Smooth muscle cell of bladder (primary cell): ENCODE data around the gene FAM25G. TPM values are rescaled to one million over a fixed set of nuclear protein-coding genes. Genes with fewer than 3 reads are reported as not detected.

ENCODE experiments used
- total RNA-seq: library from RNA; depleted of rRNA; stranded (reverse); fragments of >200 nt; gene quantifications from 2 replicates; pipeline ENCODE4 v1.2.3, GENCODE V29; 2014

The FAM25G gene
- total RNA-seq, result not detected in 2 replicates

DNA sequence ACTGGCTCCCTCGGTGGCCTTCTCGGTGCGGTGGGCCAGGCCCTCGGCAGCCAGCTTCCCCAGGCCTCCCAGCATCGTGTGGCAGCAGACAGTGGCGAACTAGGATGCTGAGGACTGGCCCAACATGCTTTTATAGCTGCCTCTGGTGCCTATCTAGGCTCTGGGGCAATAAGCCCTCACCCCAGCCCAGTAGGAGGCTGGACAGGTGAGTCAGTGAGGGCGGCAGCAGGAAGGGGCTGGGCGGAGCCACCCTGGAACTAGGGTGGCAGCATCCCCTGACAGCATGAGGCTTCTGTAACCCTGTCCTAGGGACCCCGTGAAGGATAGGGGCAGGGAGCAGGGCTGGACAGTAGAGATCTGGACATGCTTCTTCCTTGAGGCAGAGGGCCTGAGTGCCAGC is at the start of gene FAM25G:
FAM25G (minus strand) TSS at position 101 of the 400 bp plus-strand sequence; CDS start at position 75, 26 bp downstream.

DNA sequence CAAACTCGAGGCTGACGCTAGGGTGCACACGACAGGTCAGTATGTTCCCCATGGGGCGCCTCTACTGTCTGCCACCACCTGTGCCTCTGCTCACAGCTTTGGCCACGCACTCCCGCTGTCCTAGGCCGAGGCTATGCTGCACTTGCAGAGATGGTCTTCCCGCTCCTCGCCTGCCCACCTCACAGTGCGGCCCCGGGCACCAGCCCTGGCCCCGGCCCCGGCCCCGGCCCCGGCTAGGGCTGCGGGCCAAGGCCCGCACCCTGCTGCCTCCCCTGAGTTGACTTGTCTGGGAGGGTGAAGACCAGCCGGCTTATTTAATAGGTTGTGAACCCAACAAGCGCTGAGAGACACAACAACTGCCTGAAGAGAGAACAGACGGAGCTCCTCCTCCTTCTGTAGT is 32.0 kb upstream of the FAM25G start, which contains the start of gene AGAP9:
AGAP9 (minus strand) TSS at position 164 of the 400 bp plus-strand sequence; CDS start at position 52, 112 bp downstream.

DNA sequence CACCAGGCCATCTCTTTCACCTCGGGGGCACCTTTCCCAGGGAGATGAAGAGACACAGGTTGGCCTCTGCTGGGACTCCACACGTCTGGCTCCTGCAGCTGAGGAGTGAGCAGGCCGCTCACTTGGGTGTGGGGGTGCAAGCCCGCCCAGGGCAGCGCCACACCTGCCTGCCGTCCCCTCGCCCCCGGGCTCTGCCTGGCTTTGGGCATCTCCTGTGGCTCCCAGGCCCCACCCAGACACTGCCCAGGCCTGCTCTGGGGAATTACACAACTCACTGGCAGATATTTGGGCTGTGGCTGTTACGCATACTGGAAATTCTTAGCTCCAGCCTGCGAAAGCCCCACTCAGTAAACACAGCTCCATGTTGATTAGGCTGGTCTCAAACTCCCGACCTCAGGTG is 7.6 kb downstream of the FAM25G start, which contains the start of gene ANXA8:
ANXA8 (minus strand) TSS at position 193 of the 400 bp plus-strand sequence; CDS start at position 11, 182 bp downstream.

Other genes with a start within 250 kb of the FAM25G start
- 0.14 and 1.2 TPM in 2 replicates for gene GDF10, start 191.5 kb downstream of the FAM25G start, total RNA-seq
- not detected in 2 replicates for gene GDF2, start 169.2 kb downstream of the FAM25G start, total RNA-seq
- under 0.01 TPM in 1 of 2 replicates, not detected in the other for gene RBP3, start 143.3 kb downstream of the FAM25G start, total RNA-seq
- gene ZNF488, start 107.4 kb downstream of the FAM25G start, total RNA-seq, result not detected in 2 replicates
- gene ANXA8, start 7.6 kb downstream of the FAM25G start, total RNA-seq, result 1.1 and 1.4 TPM in 2 replicates
- 1.8 and 2.9 TPM in 2 replicates for gene AGAP9, start 31.9 kb upstream of the FAM25G start, total RNA-seq